Fibroblast of pulmonary artery (primary cell): ENCODE results near the gene COQ10B.
"Not testable (repeated sequence)": the region's sequence is repeated elsewhere in the genome, so short reads cannot be mapped to it uniquely, and the experiment has no call there.

ENCODE experiments used
- DNase-seq: peaks from one replicate; pipeline ENCODE4 v3.0.0-alpha.2; 2010; ENCODE audit warnings: low read depth
- H3K4me3 ChIP-seq: replicated peaks from 2 replicates; pipeline ENCODE4 v1.5.1; 2011; ENCODE audit warnings: low read depth, mild to moderate bottlenecking, control low read depth, low read length, moderate library complexity
- TF ChIP-seq, protein P1 (sequence below): IDR thresholded peaks from 2 replicates; pipeline ENCODE4 v1.5.1; 2011; ENCODE audit warnings: mild to moderate bottlenecking, control low read depth, low read length, inconsistent platforms; ENCODE audit errors: missing control alignments

COQ10B gene

DNA sequence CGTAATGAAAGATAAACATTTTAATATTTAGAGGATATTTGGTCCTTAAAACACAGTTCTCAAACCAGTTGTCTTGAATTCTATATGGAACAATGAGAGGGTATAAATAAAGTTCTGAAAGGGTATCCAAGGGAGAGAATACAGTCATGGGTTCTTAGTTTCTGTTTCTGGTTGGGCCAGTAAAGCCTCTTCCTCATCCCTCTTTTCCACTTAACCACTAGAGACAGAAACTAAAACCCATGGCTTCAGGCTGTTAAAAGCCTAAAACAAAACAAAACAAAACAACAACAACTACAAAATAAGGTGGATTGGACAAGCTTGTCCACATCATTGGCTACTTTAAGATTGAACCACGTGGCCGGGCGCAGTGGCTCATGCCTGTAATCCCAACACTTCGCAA, 18.8 kb downstream of the COQ10B start:
- no peak for DNase-seq
- no peak overlapping the region for H3K4me3 ChIP-seq
- TF ChIP-seq, protein P1, sequence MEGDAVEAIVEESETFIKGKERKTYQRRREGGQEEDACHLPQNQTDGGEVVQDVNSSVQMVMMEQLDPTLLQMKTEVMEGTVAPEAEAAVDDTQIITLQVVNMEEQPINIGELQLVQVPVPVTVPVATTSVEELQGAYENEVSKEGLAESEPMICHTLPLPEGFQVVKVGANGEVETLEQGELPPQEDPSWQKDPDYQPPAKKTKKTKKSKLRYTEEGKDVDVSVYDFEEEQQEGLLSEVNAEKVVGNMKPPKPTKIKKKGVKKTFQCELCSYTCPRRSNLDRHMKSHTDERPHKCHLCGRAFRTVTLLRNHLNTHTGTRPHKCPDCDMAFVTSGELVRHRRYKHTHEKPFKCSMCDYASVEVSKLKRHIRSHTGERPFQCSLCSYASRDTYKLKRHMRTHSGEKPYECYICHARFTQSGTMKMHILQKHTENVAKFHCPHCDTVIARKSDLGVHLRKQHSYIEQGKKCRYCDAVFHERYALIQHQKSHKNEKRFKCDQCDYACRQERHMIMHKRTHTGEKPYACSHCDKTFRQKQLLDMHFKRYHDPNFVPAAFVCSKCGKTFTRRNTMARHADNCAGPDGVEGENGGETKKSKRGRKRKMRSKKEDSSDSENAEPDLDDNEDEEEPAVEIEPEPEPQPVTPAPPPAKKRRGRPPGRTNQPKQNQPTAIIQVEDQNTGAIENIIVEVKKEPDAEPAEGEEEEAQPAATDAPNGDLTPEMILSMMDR = no peak

DNA sequence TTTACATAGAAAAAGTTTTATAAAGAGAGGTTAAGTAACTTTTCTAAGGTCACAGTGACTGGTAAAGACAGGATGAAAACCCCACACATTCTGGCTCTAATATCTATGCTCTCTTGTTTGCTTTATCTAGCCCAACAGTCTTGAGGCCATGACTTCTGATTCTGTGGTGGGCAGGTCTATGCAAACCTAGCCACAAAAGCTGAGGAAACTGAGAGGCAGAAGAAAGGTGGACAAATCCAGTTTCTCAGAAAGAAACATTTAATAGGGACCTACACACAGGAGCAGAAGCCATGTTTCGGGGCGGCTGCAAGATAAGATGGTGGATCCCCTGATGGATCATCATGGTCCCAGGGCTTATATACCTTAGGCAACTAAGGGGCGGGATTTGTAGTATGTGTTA, 24.4 kb downstream of the COQ10B start:
- H3K4me3 ChIP-seq = no peak overlapping the region
- TF ChIP-seq, protein P1 = no peak
- no peak for DNase-seq

- DNase-seq = no peak
- no peak overlapping the region for H3K4me3 ChIP-seq
- TF ChIP-seq, protein P1 = no peak
These were observed 27.0 kb downstream of the COQ10B start for GRCh38 chr2:197480165-197481036.

- H3K4me3 ChIP-seq, DNase-seq: not testable (repeated sequence)
These were observed 30.9 kb downstream of the COQ10B start for GRCh38 chr2:197484248-197484647.

DNA sequence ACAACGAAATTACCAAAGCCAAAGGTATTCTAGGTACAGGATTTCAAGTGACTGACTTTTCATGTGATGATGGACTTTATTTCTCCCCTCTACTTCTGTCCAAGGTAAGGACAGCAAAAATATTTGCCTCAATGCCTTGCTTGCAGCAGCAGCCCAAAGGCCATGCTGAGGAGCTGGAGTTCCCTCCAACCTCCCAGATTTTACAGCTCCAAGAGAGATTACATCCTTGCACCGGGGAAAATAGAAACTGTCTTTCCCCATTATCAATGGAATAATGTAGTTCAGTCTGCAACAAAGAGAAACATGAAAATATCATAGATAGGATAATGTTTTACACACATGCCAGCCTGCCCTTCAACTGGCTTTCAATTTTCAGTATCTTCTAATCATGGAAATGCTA, 32.8 kb downstream of the COQ10B start:
- no peak overlapping the region for H3K4me3 ChIP-seq
- TF ChIP-seq, protein P1 = no peak
- DNase-seq = no peak

DNA sequence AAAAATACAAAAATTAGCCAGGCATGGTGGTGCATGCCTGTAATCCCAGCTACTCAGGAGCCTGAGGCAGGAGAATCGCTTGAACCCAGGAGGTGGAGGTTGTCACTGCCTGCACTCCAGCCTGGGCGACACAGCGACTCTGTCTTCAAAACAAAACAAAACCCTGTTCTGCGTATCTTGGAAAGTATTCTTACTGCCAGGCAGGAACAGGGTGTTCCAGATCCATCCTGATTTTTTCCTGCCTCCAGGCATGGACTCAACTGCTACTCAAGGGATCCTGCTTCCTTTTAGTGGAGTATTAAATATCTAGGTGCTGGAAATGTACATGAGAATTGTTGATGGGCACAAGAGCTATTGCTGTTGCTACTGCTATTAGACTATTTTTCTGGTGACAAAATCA, 34.0 kb downstream of the COQ10B start:
- no peak for DNase-seq
- TF ChIP-seq, protein P1 = no peak
- no peak overlapping the region for H3K4me3 ChIP-seq

DNA sequence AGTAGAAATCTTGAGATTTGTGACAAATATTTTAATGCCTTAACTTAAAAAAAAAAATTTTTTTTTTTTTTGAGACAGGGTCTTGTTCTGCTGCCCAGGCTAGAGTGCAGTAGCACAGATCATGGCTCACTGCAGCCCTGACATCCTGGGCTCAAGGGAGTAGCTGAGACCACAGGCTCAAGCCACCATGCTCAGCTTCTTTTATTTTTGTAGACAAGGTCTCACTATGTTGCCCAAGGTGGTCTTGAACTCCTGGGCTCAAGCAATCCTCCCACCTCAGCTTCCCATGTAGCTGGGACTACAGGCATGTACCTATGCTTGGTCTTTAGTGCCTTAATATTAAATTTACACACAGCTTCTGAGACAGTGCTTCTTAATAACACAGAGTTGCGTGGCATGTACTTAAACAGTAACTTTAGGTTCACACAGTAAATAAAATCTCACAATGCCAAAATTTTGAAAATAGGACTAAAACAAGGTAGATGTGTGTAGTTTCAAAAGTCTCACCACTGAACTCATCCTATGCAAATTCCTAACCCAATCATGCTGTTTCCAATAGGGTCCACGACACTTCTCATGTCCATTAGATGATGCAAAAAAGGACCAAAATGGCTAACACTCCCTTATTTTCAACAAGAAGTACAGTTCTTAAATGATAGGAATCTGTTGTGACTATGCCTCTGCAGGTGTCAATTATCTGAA, 42.2 kb downstream of the COQ10B start:
- TF ChIP-seq, protein P1 = no peak
- DNase-seq = no peak
- H3K4me3 ChIP-seq = no peak overlapping the region
